ENCODE data around the gene TEX22. TPM values are rescaled to one million over a fixed set of nuclear protein-coding genes. Genes with fewer than 3 reads are reported as not detected.

Gene TEX22
- polyA plus RNA-seq, 1 donor from 2014 or later, result 1.0 TPM

DNA sequence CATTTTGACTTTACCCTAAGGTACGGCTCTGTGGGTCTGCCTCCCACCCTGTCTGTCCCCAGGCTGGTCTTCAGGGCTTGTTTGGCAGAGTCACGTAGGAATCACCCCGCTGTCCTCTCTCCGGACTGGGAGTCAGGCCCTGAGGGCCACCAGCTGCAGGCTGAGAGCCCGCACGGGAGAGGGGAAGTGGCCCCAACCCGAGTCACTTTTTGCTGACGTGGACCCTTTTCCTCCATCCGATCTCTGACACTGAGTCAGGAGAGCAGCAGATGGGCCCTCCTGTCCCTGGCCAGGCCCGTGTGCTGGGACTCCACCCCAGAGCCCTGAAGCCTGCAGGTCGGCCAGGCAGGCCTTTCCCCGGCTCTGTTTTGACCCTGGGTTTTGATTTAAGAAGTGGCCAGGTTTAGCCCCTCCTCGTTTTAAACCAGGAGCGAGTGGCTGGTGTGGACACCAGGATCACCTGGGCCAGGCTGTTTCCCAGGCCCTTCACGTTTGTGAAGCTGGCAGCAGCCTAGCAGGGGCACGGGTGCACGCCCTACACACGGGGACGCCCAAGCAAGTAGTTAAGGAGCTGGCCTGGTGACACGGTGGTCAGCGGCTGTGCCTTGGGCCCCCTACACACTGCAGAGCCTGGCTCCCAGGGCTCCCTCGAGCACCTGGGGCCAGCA is 12.5 kb upstream of the TEX22 start:
- H3K9me3 Mint-ChIP-seq, result no peaks in the 10 kb centered on the region
- H3K4me1 Mint-ChIP-seq, result peaks cover 0 to 9% (median 3%) of the 10 kb centered on the region in 3 donors
- no peaks in the 10 kb centered on the region for H3K27me3 Mint-ChIP-seq
- no peaks in the 10 kb centered on the region for H3K36me3 Mint-ChIP-seq
- no peak overlapping the region for H3K4me3 Mint-ChIP-seq
- H3K27ac Mint-ChIP-seq, result no peak overlapping the region

- no peaks in the 10 kb centered on the region for H3K36me3 Mint-ChIP-seq
Measured at GRCh38 chr14:105386581-105387529, 11.5 kb upstream of the TEX22 start.

GRCh38 chr14:105387530-105387922 is 10.8 kb upstream of the TEX22 start:
- Mint-ChIP-seq H3K4me1 (peaks cover 0 to 9% (median 5%) of the 10 kb centered on the region in 3 donors), H3K27me3 (no peaks in the 10 kb centered on the region), H3K36me3 (no peaks in the 10 kb centered on the region), H3K4me3 (no peak overlapping the region), H3K27ac (no peak overlapping the region), H3K9me3 (no peaks in the 10 kb centered on the region)

More at GRCh38 chr14:105386581-105387529, 11.5 kb upstream of the TEX22 start:
- no peaks in the 10 kb centered on the region for H3K9me3 Mint-ChIP-seq
- H3K4me1 Mint-ChIP-seq, result peaks cover 0 to 9% (median 5%) of the 10 kb centered on the region in 3 donors
- no peak overlapping the region for H3K4me3 Mint-ChIP-seq
- H3K27ac Mint-ChIP-seq, result no peak overlapping the region
- no peaks in the 10 kb centered on the region for H3K27me3 Mint-ChIP-seq

GRCh38 chr14:105388110-105388951 is 10.0 kb upstream of the TEX22 start:
- H3K27me3 Mint-ChIP-seq, result no peaks in the 10 kb centered on the region
- H3K4me1 Mint-ChIP-seq, result peaks cover 0 to 9% (median 5%) of the 10 kb centered on the region in 3 donors
- H3K9me3 Mint-ChIP-seq, result no peaks in the 10 kb centered on the region
- no peaks in the 10 kb centered on the region for H3K36me3 Mint-ChIP-seq
- peak overlapping the region in 1 of 4 donors; percentile 63 for H3K4me3 Mint-ChIP-seq
- H3K27ac Mint-ChIP-seq, result no peak overlapping the region

DNA sequence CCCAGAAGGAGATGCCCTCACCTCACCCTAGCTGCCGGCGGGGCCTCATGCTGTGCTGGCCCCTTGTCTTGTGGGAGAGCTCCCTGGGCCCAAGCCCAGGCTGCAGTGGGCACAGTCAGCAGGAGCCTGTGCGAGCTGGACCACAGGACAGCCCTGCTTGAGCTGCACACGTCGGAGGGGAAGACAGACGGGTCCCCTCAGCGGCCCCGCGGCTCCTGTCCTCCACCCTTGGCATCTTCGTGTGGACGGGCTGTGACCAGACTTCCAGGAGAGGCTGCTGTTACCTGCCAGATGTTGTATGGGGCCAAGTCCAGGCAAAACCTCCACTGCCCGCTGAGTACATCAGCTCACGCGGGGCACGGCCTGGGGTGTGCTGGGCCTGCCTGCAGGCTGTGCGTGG is 9.4 kb upstream of the TEX22 start:
- H3K27ac Mint-ChIP-seq, result no peak overlapping the region
- H3K27me3 Mint-ChIP-seq, result no peaks in the 10 kb centered on the region
- no peaks in the 10 kb centered on the region for H3K36me3 Mint-ChIP-seq
- H3K4me1 Mint-ChIP-seq, result peaks cover 0 to 9% (median 5%) of the 10 kb centered on the region in 3 donors
- no peak overlapping the region for H3K4me3 Mint-ChIP-seq
- H3K9me3 Mint-ChIP-seq, result no peaks in the 10 kb centered on the region

- Mint-ChIP-seq H3K4me3 (no peak overlapping the region), H3K27ac (no peak overlapping the region), H3K9me3 (no peaks in the 10 kb centered on the region), H3K36me3 (no peaks in the 10 kb centered on the region), H3K4me1 (peaks cover 0 to 9% (median 5%) of the 10 kb centered on the region in 3 donors), H3K27me3 (no peaks in the 10 kb centered on the region)
Measured at GRCh38 chr14:105389534-105389933, 8.8 kb upstream of the TEX22 start.

DNA sequence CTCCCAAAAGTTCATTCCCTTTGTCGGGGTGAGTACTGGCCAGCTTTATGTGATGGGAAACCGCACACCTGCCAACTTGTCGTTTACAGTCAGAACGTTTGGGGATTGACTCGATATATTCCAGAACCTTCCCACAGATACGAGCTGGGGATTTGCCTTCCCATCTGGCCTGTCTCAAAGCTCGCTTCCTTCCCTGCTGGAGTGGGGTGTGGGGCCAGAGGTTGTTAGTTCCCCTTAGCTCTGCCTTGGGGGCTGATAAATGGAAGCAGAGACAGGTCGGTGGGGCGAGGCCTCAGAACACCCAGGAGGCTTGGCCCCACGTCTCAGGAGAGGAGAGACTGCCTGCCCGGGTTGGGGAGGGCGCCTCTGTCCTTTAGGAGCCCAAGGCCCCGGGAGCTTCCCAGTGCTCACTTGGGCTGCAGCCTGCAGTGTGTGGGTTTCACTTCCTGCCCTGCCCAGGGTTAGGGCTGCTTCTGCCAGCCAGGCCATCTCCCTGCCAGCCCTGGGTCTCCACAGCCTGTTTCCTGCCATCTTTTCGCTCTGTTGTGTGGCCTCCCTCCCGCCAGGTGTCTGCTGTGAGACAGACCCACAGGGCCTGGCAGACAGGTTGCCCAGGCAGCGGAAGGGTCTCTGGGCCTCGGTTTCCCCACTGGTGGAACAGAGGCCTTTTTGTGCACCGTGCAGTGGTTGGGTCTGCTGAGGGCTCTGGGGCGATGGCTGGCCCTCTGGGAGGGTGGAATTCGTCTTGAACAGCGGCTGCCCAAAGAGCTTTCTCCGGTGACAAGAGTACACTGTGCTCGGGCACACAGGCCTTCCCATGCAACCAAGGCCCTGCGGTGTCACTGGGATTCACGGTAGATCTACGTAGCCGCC is 8.1 kb upstream of the TEX22 start:
- H3K36me3 Mint-ChIP-seq, result no peaks in the 10 kb centered on the region
- H3K27ac Mint-ChIP-seq, result peak overlapping the region in 2 of 3 donors; percentile 7 to 63
- H3K4me1 Mint-ChIP-seq, result peaks cover 0 to 9% (median 5%) of the 10 kb centered on the region in 3 donors
- H3K9me3 Mint-ChIP-seq, result no peaks in the 10 kb centered on the region
- peak overlapping the region in 2 of 4 donors; percentile 33 to 70 for H3K4me3 Mint-ChIP-seq
- H3K27me3 Mint-ChIP-seq, result no peaks in the 10 kb centered on the region

GRCh38 chr14:105390849-105391500 is 7.4 kb upstream of the TEX22 start:
- Mint-ChIP-seq H3K4me1 (peaks cover 0 to 9% (median 5%) of the 10 kb centered on the region in 3 donors), H3K36me3 (no peaks in the 10 kb centered on the region), H3K9me3 (no peaks in the 10 kb centered on the region), H3K27me3 (no peaks in the 10 kb centered on the region), H3K27ac (no peak overlapping the region), H3K4me3 (no peak overlapping the region)

DNA sequence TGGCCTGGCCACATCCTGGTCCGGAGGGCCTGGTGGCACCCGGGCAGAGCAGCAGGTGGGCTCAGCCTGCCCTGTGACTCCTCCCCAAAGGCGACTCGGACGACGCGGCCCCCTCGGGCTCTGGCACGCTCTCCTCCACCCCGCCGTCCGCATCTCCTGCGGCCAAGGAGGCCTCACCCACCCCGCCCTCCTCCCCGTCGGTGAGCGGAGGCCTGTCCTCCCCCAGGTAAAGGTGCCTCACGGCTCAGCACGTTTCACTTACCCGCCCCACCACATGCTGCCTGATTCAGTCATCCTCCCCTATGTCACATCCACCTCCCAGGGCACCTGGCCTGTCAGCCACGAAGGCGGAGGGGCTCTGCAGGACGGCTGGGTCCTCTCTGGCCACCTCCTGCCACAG is 6.8 kb upstream of the TEX22 start:
- Mint-ChIP-seq H3K27ac (peak overlapping the region in 1 of 3 donors; percentile 96), H3K36me3 (no peaks in the 10 kb centered on the region), H3K9me3 (no peaks in the 10 kb centered on the region), H3K27me3 (no peaks in the 10 kb centered on the region), H3K4me3 (no peak overlapping the region), H3K4me1 (peaks cover 0 to 9% (median 5%) of the 10 kb centered on the region in 3 donors)

- Mint-ChIP-seq H3K4me3 (no peak overlapping the region), H3K4me1 (peaks cover 0 to 9% (median 5%) of the 10 kb centered on the region in 3 donors), H3K9me3 (no peaks in the 10 kb centered on the region), H3K27me3 (no peaks in the 10 kb centered on the region), H3K27ac (peak overlapping the region in 1 of 3 donors; percentile 96), H3K36me3 (no peaks in the 10 kb centered on the region)
Measured at GRCh38 chr14:105392131-105393090, 5.9 kb upstream of the TEX22 start.

DNA sequence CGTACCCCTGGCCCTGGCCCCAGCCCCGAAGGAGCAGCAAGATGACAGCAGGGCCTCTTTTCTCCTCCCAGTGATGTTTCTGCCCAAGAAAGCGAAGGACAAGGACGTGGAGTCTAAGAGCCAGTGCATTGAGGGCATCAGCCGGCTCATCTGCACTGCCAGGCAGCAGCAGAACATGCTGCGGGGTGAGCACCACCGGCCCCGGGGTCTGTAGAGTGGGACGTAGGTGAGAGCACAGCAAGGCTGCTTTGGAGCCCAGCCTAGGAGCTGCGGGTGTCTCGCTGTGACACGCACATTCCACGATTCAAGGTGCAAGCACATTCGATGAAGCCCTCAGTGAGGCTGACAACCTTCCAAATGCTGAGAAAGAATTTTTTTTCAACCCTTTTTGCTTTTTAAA is 5.2 kb upstream of the TEX22 start:
- no peaks in the 10 kb centered on the region for H3K9me3 Mint-ChIP-seq
- H3K27ac Mint-ChIP-seq, result no peak overlapping the region
- H3K27me3 Mint-ChIP-seq, result no peaks in the 10 kb centered on the region
- H3K36me3 Mint-ChIP-seq, result no peaks in the 10 kb centered on the region
- peaks cover 0 to 11% (median 5%) of the 10 kb centered on the region in 3 donors for H3K4me1 Mint-ChIP-seq
- H3K4me3 Mint-ChIP-seq, result no peak overlapping the region

GRCh38 chr14:105394714-105395537 is 3.4 kb upstream of the TEX22 start:
- H3K4me1 Mint-ChIP-seq, result peaks cover 3 to 16% (median 4%) of the 10 kb centered on the region in 3 donors
- H3K4me3 Mint-ChIP-seq, result peak overlapping the region in 2 of 4 donors; percentile 21 to 43
- H3K36me3 Mint-ChIP-seq, result no peaks in the 10 kb centered on the region
- H3K27me3 Mint-ChIP-seq, result no peaks in the 10 kb centered on the region
- no peaks in the 10 kb centered on the region for H3K9me3 Mint-ChIP-seq
- H3K27ac Mint-ChIP-seq, result no peak overlapping the region

All from IgD-negative memory B cell (primary cell).